Astrocyte (in vitro differentiated cells and primary cell): ENCODE results near the gene PRPF31. TPM values are rescaled to one million over a fixed set of nuclear protein-coding genes. Genes with fewer than 3 reads are reported as not detected.

Source experiments
- DNase-seq: peaks from one replicate; pipeline ENCODE4 v3.0.0-alpha.2; 2010; ENCODE audit warnings: low read depth
- FAIRE-seq: peaks from 2 replicates; lab custom pipeline; 2011; peaks lifted over from hg19 to GRCh38; lab: Jason Lieb, UNC
- H2AFZ ChIP-seq: 2 replicates; pipeline ENCODE4 v1.6.0; 2012; ENCODE audit warnings: low read depth, low read length, inconsistent platforms
- H3K27ac ChIP-seq: 2 replicates; pipeline ENCODE4 v1.5.1; 2011; ENCODE audit warnings: low read depth, low read length, inconsistent platforms
- H3K27me3 ChIP-seq: 2 replicates; pipeline ENCODE4 v1.6.0; 2011; ENCODE audit warnings: low read length, inconsistent platforms; ENCODE audit not compliant: insufficient read depth
- H3K36me3 ChIP-seq: 2 replicates; pipeline ENCODE4 v1.5.1; 2011; ENCODE audit warnings: low read length, inconsistent platforms; ENCODE audit not compliant: insufficient read depth
- H3K4me1 ChIP-seq: 2 replicates; pipeline ENCODE4 v1.5.1; 2011; ENCODE audit warnings: low read length, inconsistent platforms; ENCODE audit not compliant: insufficient read depth
- H3K4me2 ChIP-seq: 2 replicates; pipeline ENCODE4 v1.6.0; 2012; ENCODE audit warnings: low read length, inconsistent platforms
- H3K4me3 ChIP-seq: 2 replicates; pipeline ENCODE4 v1.5.1; 2011; ENCODE audit warnings: low read depth, mild to moderate bottlenecking, low read length, inconsistent platforms; ENCODE audit not compliant: insufficient read depth
- H3K79me2 ChIP-seq: 2 replicates; pipeline ENCODE4 v1.6.0; 2012; ENCODE audit warnings: mild to moderate bottlenecking, low read length, inconsistent platforms; ENCODE audit not compliant: insufficient read depth
- H3K9ac ChIP-seq: 2 replicates; pipeline ENCODE4 v1.6.0; 2012; ENCODE audit warnings: mild to moderate bottlenecking, low read length, inconsistent platforms
- H3K9me3 ChIP-seq: 2 replicates; pipeline ENCODE4 v1.5.1; 2012; ENCODE audit warnings: low read depth, mild to moderate bottlenecking, low read length, inconsistent platforms; ENCODE audit not compliant: insufficient read depth
- H4K20me1 ChIP-seq: 2 replicates; pipeline ENCODE4 v1.6.0; 2012; ENCODE audit warnings: low read length, inconsistent platforms; ENCODE audit not compliant: insufficient read depth
- H3K27ac Mint-ChIP-seq: one replicate; pipeline ENCODE4 v1.8.0; 2021; ENCODE audit warnings: mild to moderate bottlenecking, mixed read lengths; ENCODE audit not compliant: unreplicated experiment
- H3K27me3 Mint-ChIP-seq: one replicate; pipeline ENCODE4 v1.8.0; 2021; ENCODE audit warnings: low read depth, mixed read lengths; ENCODE audit not compliant: unreplicated experiment
- H3K36me3 Mint-ChIP-seq: one replicate; pipeline ENCODE4 v1.8.0; 2021; ENCODE audit warnings: low read depth, mixed read lengths; ENCODE audit not compliant: unreplicated experiment
- H3K4me1 Mint-ChIP-seq: one replicate; pipeline ENCODE4 v1.8.0; 2021; ENCODE audit warnings: low read depth, mixed read lengths; ENCODE audit not compliant: unreplicated experiment
- H3K4me3 Mint-ChIP-seq: one replicate; pipeline ENCODE4 v1.8.0; 2021; ENCODE audit warnings: mild to moderate bottlenecking, moderate library complexity, mixed read lengths; ENCODE audit not compliant: unreplicated experiment
- H3K9me3 Mint-ChIP-seq: one replicate; pipeline ENCODE4 v1.8.0; 2021; ENCODE audit warnings: mild to moderate bottlenecking, mixed read lengths; ENCODE audit not compliant: unreplicated experiment
- CTCF ChIP-seq: IDR thresholded peaks from 2 replicates; pipeline ENCODE4 v1.5.1; 2011; ENCODE audit warnings: low read depth, mild to moderate bottlenecking, inconsistent platforms, low read length, moderate library complexity; ENCODE audit not compliant: insufficient read depth
- EZH2 ChIP-seq: IDR thresholded peaks from 2 replicates; pipeline ENCODE4 v1.6.1; 2012; ENCODE audit warnings: mild to moderate bottlenecking, low read length, inconsistent platforms; ENCODE audit not compliant: insufficient read depth
- total RNA-seq: library from RNA; stranded (reverse); gene quantifications from 2 replicates; pipeline ENCODE4 v1.2.1, GENCODE V29; 2021

The PRPF31 gene
- total RNA-seq, 1 donor from 2014 or later: 67.2 TPM

- H3K36me3 Mint-ChIP-seq: peaks cover 10% of the 10 kb centered on the region
- no peaks in the 10 kb centered on the region for H3K4me1 ChIP-seq
- no peak for TF ChIP-seq CTCF
- no peak for TF ChIP-seq EZH2
- H3K79me2 ChIP-seq: peaks cover 3% of the 10 kb centered on the region
- no peak overlapping the region for H3K9ac ChIP-seq
- H3K27ac ChIP-seq: no peak overlapping the region
- no peaks in the 10 kb centered on the region for H3K27me3 ChIP-seq
- no peaks in the 10 kb centered on the region for H3K27me3 Mint-ChIP-seq
- H3K36me3 ChIP-seq: no peaks in the 10 kb centered on the region
- FAIRE-seq: no peak
- H3K4me1 Mint-ChIP-seq: no peaks in the 10 kb centered on the region
- H4K20me1 ChIP-seq: peaks cover 17% of the 10 kb centered on the region
- no peak for DNase-seq
- H2AFZ ChIP-seq: no peak overlapping the region
- no peaks in the 10 kb centered on the region for H3K9me3 ChIP-seq
- H3K9me3 Mint-ChIP-seq: no peaks in the 10 kb centered on the region
- no peak overlapping the region for H3K27ac Mint-ChIP-seq
- no peak overlapping the region for H3K4me3 ChIP-seq
- H3K4me3 Mint-ChIP-seq: no peak overlapping the region
- H3K4me2 ChIP-seq: no peak overlapping the region
Measured at GRCh38 chr19:54178581-54179261, 63.2 kb downstream of the PRPF31 start.

GRCh38 chr19:54179262-54179852, 63.8 kb downstream of the PRPF31 start:
- no peak for FAIRE-seq
- Histone ChIP-seq H3K27me3 (no peaks in the 10 kb centered on the region), H3K4me3 (no peak overlapping the region), H4K20me1 (peaks cover 20% of the 10 kb centered on the region), H3K9me3 (no peaks in the 10 kb centered on the region), H3K27ac (no peak overlapping the region), H3K4me2 (no peak overlapping the region), H2AFZ (no peak overlapping the region), H3K79me2 (peaks cover 3% of the 10 kb centered on the region), H3K36me3 (no peaks in the 10 kb centered on the region), H3K9ac (no peak overlapping the region), H3K4me1 (no peaks in the 10 kb centered on the region)
- Mint-ChIP-seq H3K9me3 (no peaks in the 10 kb centered on the region), H3K4me3 (no peak overlapping the region), H3K36me3 (peaks cover 13% of the 10 kb centered on the region), H3K27me3 (no peaks in the 10 kb centered on the region), H3K27ac (no peak overlapping the region), H3K4me1 (no peaks in the 10 kb centered on the region)
- TF ChIP-seq CTCF (no peak), EZH2 (no peak)
- DNase-seq: no peak

DNA sequence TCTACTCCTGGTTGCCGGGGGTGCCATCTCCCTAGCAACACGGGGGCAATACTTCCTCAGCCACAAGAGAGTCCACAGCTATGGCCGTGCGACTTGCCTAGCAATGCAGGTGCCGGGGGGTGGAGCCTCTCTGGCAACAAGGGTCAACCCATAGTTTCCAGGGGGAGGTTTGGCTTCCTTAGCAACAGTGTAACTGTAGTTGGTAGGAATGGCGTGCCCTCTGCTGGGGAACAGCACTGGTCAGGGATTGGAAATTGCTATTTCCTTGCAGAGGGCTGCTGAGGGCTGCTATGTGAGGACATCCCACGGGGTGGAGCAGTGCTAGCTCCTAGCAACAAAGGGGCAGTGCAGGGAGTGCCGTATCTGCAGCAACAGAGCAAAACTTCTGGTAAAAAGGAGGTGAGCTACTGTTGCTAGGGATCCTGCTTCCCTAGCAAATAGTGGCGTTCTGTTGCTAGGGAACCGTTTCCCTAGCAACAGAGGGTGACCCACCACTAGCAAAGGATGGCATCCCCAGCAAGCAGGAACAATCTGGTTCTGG, 64.4 kb downstream of the PRPF31 start:
- no peak overlapping the region for H3K4me3 Mint-ChIP-seq

More for the DNA sequence above, 64.4 kb downstream of the PRPF31 start:
- H3K27me3 ChIP-seq: no peaks in the 10 kb centered on the region
- Mint-ChIP-seq H3K27me3 (no peaks in the 10 kb centered on the region), H3K27ac (peak overlapping the region; percentile 58), H3K4me1 (no peaks in the 10 kb centered on the region), H3K36me3 (peaks cover 13% of the 10 kb centered on the region), H3K9me3 (no peaks in the 10 kb centered on the region)
- no peak overlapping the region for H3K4me3 ChIP-seq
- peaks cover 3% of the 10 kb centered on the region for H3K79me2 ChIP-seq
- H3K4me1 ChIP-seq: no peaks in the 10 kb centered on the region
- peaks cover 20% of the 10 kb centered on the region for H4K20me1 ChIP-seq
- no peak overlapping the region for H3K4me2 ChIP-seq
- no peaks in the 10 kb centered on the region for H3K9me3 ChIP-seq
- peak overlapping the region; percentile 40 for H3K9ac ChIP-seq
- H2AFZ ChIP-seq: no peak overlapping the region
- no peak for TF ChIP-seq EZH2
- peak; percentile 52 for TF ChIP-seq CTCF
- peak; percentile 48 for DNase-seq
- no peaks in the 10 kb centered on the region for H3K36me3 ChIP-seq
- peak overlapping the region; percentile 34 for H3K27ac ChIP-seq
- no peak for FAIRE-seq
